SK-N-SH (cell line): ENCODE results near the gene FAM204A. TPM values are rescaled to one million over a fixed set of nuclear protein-coding genes. Genes with fewer than 3 reads are reported as not detected.

Source experiments
- CTCF ChIA-PET: fragments of 300-600, 350-600 bp; formaldehyde crosslinking; extraction: SDS; loops from one replicate; lab custom pipeline; 2021; lab: Yijun Ruan, JAX
- POLR2A ChIA-PET: fragments of 350-600 bp; sonication (Branson Sonifier 250); formaldehyde crosslinking; extraction: SDS; loops from one replicate; lab custom pipeline; 2020; ENCODE audit warnings: antibody characterized with exemption, inconsistent platforms; lab: Yijun Ruan, JAX
- DNase-seq: peaks from one replicate; pipeline ENCODE4 v3.0.0; 2012
- H2AFZ ChIP-seq: fragments of 200-600 bp; sonication (generic); 2 replicates; pipeline ENCODE4 v1.8.1; 2016; ENCODE audit warnings: antibody characterized with exemption, mild to moderate bottlenecking, low read depth
- H3F3A ChIP-seq: fragments of 200-600 bp; sonication (generic); replicated peaks from 2 replicates; pipeline ENCODE3; 2016; ENCODE audit warnings: antibody characterized with exemption, mild to moderate bottlenecking; ENCODE audit not compliant: insufficient read depth
- H3K27ac ChIP-seq, 2 experiments: fragments of 200-500 bp in 1 of 2; fragments of 200-600 bp in 1 of 2; sonication (Bioruptor generic) in 1 of 2; sonication (generic), shearing (Covaris generic) in 1 of 2; 2 replicates each; pipeline versions ENCODE4 v1.5.1 to v1.6.1; 2014 to 2016; ENCODE audit warnings: low read depth in 2 of 2, inconsistent platforms in 1 of 2, low read length in 1 of 2, mild to moderate bottlenecking in 1 of 2, mixed read lengths in 1 of 2
- H3K27me3 ChIP-seq: fragments of 200-600 bp; sonication (generic), shearing (Covaris generic); 2 replicates; pipeline ENCODE4 v1.6.1; 2016; ENCODE audit warnings: mixed run types; ENCODE audit not compliant: insufficient read depth
- H3K36me3 ChIP-seq, 2 experiments: fragments of 200-500 bp in 1 of 2; fragments of 200-600 bp in 1 of 2; sonication (Bioruptor generic) in 1 of 2; sonication (generic) in 1 of 2; replicated peaks in 1 of 2; 2 replicates each; pipeline versions ENCODE3 to v1.5.1; 2014 to 2016; ENCODE audit warnings: low read length in 1 of 2, mild to moderate bottlenecking in 1 of 2; ENCODE audit not compliant: insufficient read depth in 2 of 2, control insufficient read depth in 1 of 2
- H3K4me1 ChIP-seq, 2 experiments: fragments of 200-500 bp in 1 of 2; fragments of 200-600 bp in 1 of 2; sonication (Bioruptor generic) in 1 of 2; sonication (generic), shearing (Covaris generic) in 1 of 2; 2 replicates each; pipeline versions ENCODE4 v1.5.1 to v1.6.1; 2014 to 2016; ENCODE audit warnings: low read depth in 1 of 2, low read length in 1 of 2, mixed run types in 1 of 2; ENCODE audit not compliant: insufficient read depth in 2 of 2, control insufficient read depth in 1 of 2
- H3K4me2 ChIP-seq: fragments of 200-600 bp; sonication (generic), shearing (Covaris generic); 2 replicates; pipeline ENCODE4 v1.6.1; 2017; ENCODE audit warnings: mixed run types
- H3K4me3 ChIP-seq, 2 experiments: fragments of 200-500 bp in 1 of 2; fragments of 200-600 bp in 1 of 2; sonication (Bioruptor generic) in 1 of 2; sonication (generic), shearing (Covaris generic) in 1 of 2; 2 replicates each; pipeline versions ENCODE4 v1.5.1 to v1.8.1; 2014 to 2016; ENCODE audit warnings: low read depth in 2 of 2, inconsistent platforms in 1 of 2, low read length in 1 of 2, mild to moderate bottlenecking in 1 of 2, mixed read lengths in 1 of 2, moderate library complexity in 1 of 2
- H3K79me2 ChIP-seq: fragments of 200-600 bp; sonication (generic); 2 replicates; pipeline ENCODE4 v1.8.1; 2017; ENCODE audit warnings: mild to moderate bottlenecking; ENCODE audit not compliant: insufficient read depth
- H3K9ac ChIP-seq: fragments of 200-600 bp; sonication (generic); 2 replicates; pipeline ENCODE4 v1.6.1; 2017; ENCODE audit warnings: mixed run types
- H3K9me2 ChIP-seq: fragments of 200-600 bp; sonication (generic); 2 replicates; pipeline ENCODE4 v1.6.1; 2017; ENCODE audit warnings: mixed run types
- H3K9me3 ChIP-seq: fragments of 200-600 bp; sonication (generic); 2 replicates; pipeline ENCODE4 v1.6.1; 2017; ENCODE audit warnings: mixed run types, mild to moderate bottlenecking, moderate library complexity
- H4K20me1 ChIP-seq: fragments of 200-600 bp; sonication (generic); 2 replicates; pipeline ENCODE4 v1.6.1; 2017; ENCODE audit warnings: mild to moderate bottlenecking, mixed run types; ENCODE audit not compliant: insufficient read depth
- CHD2 ChIP-seq: fragments of 150-350 bp; IDR thresholded peaks from 2 replicates; pipeline ENCODE4 v1.6.1; 2018; ENCODE audit warnings: low read length; ENCODE audit not compliant: partially characterized antibody
- EP300 ChIP-seq, 2 experiments: IDR thresholded peaks; 2 replicates each; pipeline versions ENCODE4 v1.4.0 to v1.6.1; 2012; ENCODE audit warnings: borderline replicate concordance in 1 of 2, low read depth in 1 of 2, low read length in 1 of 2
- FOXJ3 ChIP-seq: sonication (generic); formaldehyde crosslinking; IDR thresholded peaks from 2 replicates; pipeline ENCODE4 v1.5.1; 2020; ENCODE audit warnings: mild to moderate bottlenecking, missing genetic modification reagents
- GATA2 ChIP-seq: sonication (generic); formaldehyde crosslinking; IDR thresholded peaks from 2 replicates; pipeline ENCODE4 v1.5.0; 2020; ENCODE audit warnings: mild to moderate bottlenecking, missing genetic modification reagents
- MXI1 ChIP-seq: IDR thresholded peaks from 2 replicates; pipeline ENCODE4 v1.6.1; 2012; ENCODE audit warnings: mild to moderate bottlenecking, low read depth, low read length, improper control_type of control experiment
- NRF1 ChIP-seq: IDR thresholded peaks from 2 replicates; pipeline ENCODE4 v1.6.1; 2012; ENCODE audit warnings: low read depth, mild to moderate bottlenecking, low read length
- RCOR1 ChIP-seq: fragments of 150-350 bp; IDR thresholded peaks from 2 replicates; pipeline ENCODE4 v1.6.1; 2017; ENCODE audit warnings: antibody characterized with exemption, low read length
- SMC3 ChIP-seq: IDR thresholded peaks from 2 replicates; pipeline ENCODE4 v1.6.1; 2012; ENCODE audit warnings: low read depth, low read length, improper control_type of control experiment
- USF2 ChIP-seq: fragments of 150-350 bp; IDR thresholded peaks from 2 replicates; pipeline ENCODE4 v1.6.1; 2017; ENCODE audit warnings: antibody characterized with exemption, low read length, low read depth, borderline replicate concordance
- WGBS: methylation state at CpG from one replicate; pipeline ENCODE4 v1.1.6; 2017; ENCODE audit warnings: low lambda C conversion rate; 5-methylcytosine and 5-hydroxymethylcytosine counted together
- polyA plus RNA-seq, 3 experiments: library from polyadenylated mRNA; depleted of rRNA; stranded (reverse); fragments of >200 nt; gene quantifications; 2 replicates each; pipeline ENCODE4 v1.2.3, GENCODE V29; 2012
- TF ChIP-seq, protein P1 (sequence below): IDR thresholded peaks from 2 replicates; pipeline ENCODE4; 2012

The FAM204A gene
- polyA plus RNA-seq, 1 of the 3 experiments (the other 2 are of a cell fraction): 10.8 TPM

DNA sequence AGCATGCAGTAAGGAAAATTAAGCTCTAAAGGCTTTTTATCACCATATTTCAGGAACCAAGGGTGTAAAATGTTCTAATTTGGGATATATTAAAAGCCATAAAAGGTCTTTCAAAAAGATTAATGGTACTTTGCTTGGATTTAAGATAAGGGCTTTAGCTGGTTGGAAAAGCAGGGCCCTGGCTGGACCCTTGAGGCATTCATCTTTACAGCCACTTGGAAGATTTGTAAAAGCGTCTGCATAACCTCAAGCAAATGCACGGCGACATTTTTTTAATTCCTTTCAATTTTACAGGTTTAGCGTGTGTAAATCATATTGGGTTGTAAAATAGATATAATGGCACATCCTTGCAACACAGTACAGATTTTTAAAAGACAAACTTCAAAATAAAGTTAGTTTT lies 27.2 kb downstream of the FAM204A start:
- H3K4me1 ChIP-seq: peaks cover 10 to 34% of the 10 kb centered on the region in 2 experiments
- no peaks in the 10 kb centered on the region for H3F3A ChIP-seq
- H3K79me2 ChIP-seq: no peaks in the 10 kb centered on the region
- H4K20me1 ChIP-seq: no peaks in the 10 kb centered on the region
- H3K9me2 ChIP-seq: no peaks in the 10 kb centered on the region
- H3K27me3 ChIP-seq: no peaks in the 10 kb centered on the region
- no peak overlapping the region; a peak in 1 of 4 replicates for H3K27ac ChIP-seq
- H3K9ac ChIP-seq: no peak overlapping the region
- WGBS: 61% methylated on average over 4 of the region's 4 CpGs
- peaks cover 52 to 54% of the 10 kb centered on the region in 2 experiments for H3K36me3 ChIP-seq
- H3K4me3 ChIP-seq: no peak overlapping the region
- no peaks in the 10 kb centered on the region for H3K9me3 ChIP-seq
- H2AFZ ChIP-seq: no peak overlapping the region
- no peak overlapping the region for H3K4me2 ChIP-seq
- CTCF ChIA-PET: interaction anchor here (1.3 to 1.8 kb wide), 5 partner anchors 9 to 818 kb away, joined by 3 to 6 read pairs (median 4); no protein-coding TSS in a partner anchor
- no peak for DNase-seq
- TF ChIP-seq EP300 (IDR thresholded peaks at IDR 0.05; ENCODE audit: borderline replicate concordance in 1 of 2, low read depth in 1 of 2, low read length in 1 of 2): peak in 1 of 2 experiments; percentile 83; a peak in 2 of 4 replicates
- peak; percentile 71 for TF ChIP-seq GATA2
- TF ChIP-seq NRF1: no peak
- peak; percentile 68; the same call in 1 of the 2 replicates for TF ChIP-seq RCOR1
- TF ChIP-seq FOXJ3 (CRISPR knock-in tag): no peak
- TF ChIP-seq, protein P1, sequence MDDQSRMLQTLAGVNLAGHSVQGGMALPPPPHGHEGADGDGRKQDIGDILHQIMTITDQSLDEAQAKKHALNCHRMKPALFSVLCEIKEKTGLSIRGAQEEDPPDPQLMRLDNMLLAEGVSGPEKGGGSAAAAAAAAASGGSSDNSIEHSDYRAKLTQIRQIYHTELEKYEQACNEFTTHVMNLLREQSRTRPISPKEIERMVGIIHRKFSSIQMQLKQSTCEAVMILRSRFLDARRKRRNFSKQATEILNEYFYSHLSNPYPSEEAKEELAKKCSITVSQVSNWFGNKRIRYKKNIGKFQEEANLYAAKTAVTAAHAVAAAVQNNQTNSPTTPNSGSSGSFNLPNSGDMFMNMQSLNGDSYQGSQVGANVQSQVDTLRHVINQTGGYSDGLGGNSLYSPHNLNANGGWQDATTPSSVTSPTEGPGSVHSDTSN: 0 out of 2 replicates have a peak, but pooled peaks have one; percentile 25
- POLR2A ChIA-PET: no interaction called here

DNA sequence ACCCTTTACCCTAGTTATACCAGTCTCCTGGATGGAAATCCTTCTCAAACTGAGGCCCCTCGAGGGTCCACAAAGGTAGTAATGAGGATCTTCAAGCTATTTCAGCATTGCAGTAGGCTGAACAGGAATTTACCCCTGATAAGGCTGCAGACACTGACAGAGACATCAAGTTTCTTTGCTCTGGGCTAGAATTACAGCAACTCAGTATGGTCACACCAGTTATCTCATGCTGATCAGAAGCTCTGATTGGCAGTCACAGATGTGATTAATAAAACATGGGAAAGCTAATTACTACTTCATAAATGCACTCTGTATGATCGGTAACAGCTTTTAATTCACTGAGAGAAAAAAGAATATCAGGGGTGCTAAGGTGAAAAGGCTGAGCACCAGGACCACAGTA lies 30.6 kb downstream of the FAM204A start:
- Histone ChIP-seq H3K36me3 (peaks cover 50 to 55% of the 10 kb centered on the region in 2 experiments), H3K9ac (no peak overlapping the region), H3F3A (no peaks in the 10 kb centered on the region), H4K20me1 (no peaks in the 10 kb centered on the region), H3K4me2 (0 out of 2 replicates have a peak overlapping the region, but pooled peaks have one; percentile 15), H3K4me3 (no peak overlapping the region), H3K79me2 (no peaks in the 10 kb centered on the region), H3K9me2 (no peaks in the 10 kb centered on the region)
- TF ChIP-seq SMC3 (no peak), MXI1 (peak; percentile 45; the same call in 1 of the 2 replicates), RCOR1 (peak; percentile 95), USF2 (no peak), EP300 (IDR thresholded peaks at IDR 0.05; ENCODE audit: borderline replicate concordance in 1 of 2, low read depth in 1 of 2, low read length in 1 of 2) (peak in 1 of 2 experiments; percentile 83; a peak in 2 of 4 replicates), GATA2 (peak; percentile 85), CHD2 (peak; percentile 50)
- TF ChIP-seq, protein P1: no peak
- TF ChIP-seq, all 33 proteins: peak for 5
- CTCF ChIA-PET: interaction anchor here (0.9 to 1.7 kb wide), 4 partner anchors 20 to 52 kb away, joined by 3 to 6 read pairs (median 3); no protein-coding TSS in a partner anchor
- peak; percentile 37 for DNase-seq
- Histone ChIP-seq H3K4me1 (peaks cover 10 to 38% of the 10 kb centered on the region in 2 experiments), H3K27me3 (no peaks in the 10 kb centered on the region), H3K27ac (peak overlapping the region; percentile 32 to 79; a peak in 3 of 4 replicates), H2AFZ (no peak overlapping the region), H3K9me3 (no peaks in the 10 kb centered on the region)
- POLR2A ChIA-PET: no interaction called here
- 28% methylated on average over 2 of the region's 2 CpGs for WGBS
